Sigmoid colon (tissue), 7 donors: ENCODE measurements around the gene PRICKLE4. TPM values are rescaled to one million over a fixed set of nuclear protein-coding genes. Genes with fewer than 3 reads are reported as not detected.

Source experiments
- DNase-seq: peaks from one replicate; pipeline ENCODE4 v3.0.0-alpha.2; 2019
- H3K27ac ChIP-seq, 4 donors: fragments of 200-600 bp; sonication (generic); one replicate each; pipeline ENCODE4 v1.5.1; 2016 to 2019; ENCODE audit warnings: mild to moderate bottlenecking in 1 of 4
- H3K27me3 ChIP-seq, 3 donors: fragments of 200-600 bp; sonication (generic); one replicate each; pipeline ENCODE4 v1.5.1; 2019; ENCODE audit warnings: mild to moderate bottlenecking in 1 of 3
- H3K36me3 ChIP-seq, 4 donors: fragments of 200-600 bp; sonication (generic); one replicate each; pipeline ENCODE4 v1.5.1; 2016 to 2019
- H3K4me1 ChIP-seq, 4 donors: fragments of 200-600 bp; sonication (generic); one replicate each; pipeline ENCODE4 v1.5.1; 2017 to 2019
- H3K4me3 ChIP-seq, 4 donors: fragments of 200-600 bp; sonication (generic); one replicate each; pipeline ENCODE4 v1.5.1; 2017 to 2019; ENCODE audit warnings: mild to moderate bottlenecking in 2 of 4, moderate library complexity in 1 of 4
- H3K9me3 ChIP-seq, 4 donors: fragments of 200-600 bp in 3 of 4; sonication (generic) in 3 of 4; one replicate each; pipeline versions ENCODE4 v1.5.1 to v1.6.1; 2013 to 2019
- EP300 ChIP-seq, 4 donors: sonication (generic); formaldehyde crosslinking; IDR thresholded peaks; one replicate each; pipeline ENCODE4 v1.6.1; 2017; ENCODE audit warnings: antibody characterized with exemption in 4 of 4
- POLR2A ChIP-seq, 2 donors: fragments of 450-650 bp; IDR thresholded peaks; one replicate each; pipeline ENCODE4 v1.6.1; 2016; ENCODE audit warnings: antibody characterized with exemption in 2 of 2, mild to moderate bottlenecking in 2 of 2, moderate library complexity in 2 of 2
- POLR2AphosphoS5 ChIP-seq, 4 donors: sonication (generic); formaldehyde crosslinking; IDR thresholded peaks; one replicate each; pipeline ENCODE4 v1.6.1; 2017; ENCODE audit warnings: antibody characterized with exemption in 4 of 4
- WGBS, 2 donors: extraction: QIAGEN DNeasy Blood & Tissue Kit; methylation state at CpG; one replicate each; pipeline ENCODE4 v1.1.7; 2013; 5-methylcytosine and 5-hydroxymethylcytosine counted together
- intact Hi-C: fragments of 100-400 bp; cut with DNase I; formaldehyde crosslinking; loops from one replicate; pipeline ENCODE4 v1.15.1; 2023
- polyA plus RNA-seq, 3 donors: library from polyadenylated mRNA; stranded (reverse); fragments of 200-250 nt; gene quantifications; one replicate each; pipeline ENCODE4 v1.2.3, GENCODE V29; 2013
- total RNA-seq, 4 donors: library from RNA; depleted of rRNA; stranded (reverse); fragments of >200 nt; gene quantifications; one replicate each; pipeline ENCODE4 v1.1.0, GENCODE V29; 2016
- TF ChIP-seq, protein P1 (sequence below), 4 experiments: fragments of 450-650 bp in 3 of 4; fragments of 200-600 bp in 1 of 4; IDR thresholded peaks; one replicate each; pipeline ENCODE4 v1.5.1; 2016 to 2019; ENCODE audit warnings: antibody characterized with exemption in 4 of 4, mild to moderate bottlenecking in 3 of 4, moderate library complexity in 2 of 4
- donor health status: healthy with polysubstance abuse.
- donor health status: Bipolar disorder and iron deficiency.
- donor health status: healthy.

PRICKLE4 gene
- total and polyA plus RNA-seq, 7 donors: 1.5 to 13.8 (median 4.1) TPM; not detected in 2

DNA sequence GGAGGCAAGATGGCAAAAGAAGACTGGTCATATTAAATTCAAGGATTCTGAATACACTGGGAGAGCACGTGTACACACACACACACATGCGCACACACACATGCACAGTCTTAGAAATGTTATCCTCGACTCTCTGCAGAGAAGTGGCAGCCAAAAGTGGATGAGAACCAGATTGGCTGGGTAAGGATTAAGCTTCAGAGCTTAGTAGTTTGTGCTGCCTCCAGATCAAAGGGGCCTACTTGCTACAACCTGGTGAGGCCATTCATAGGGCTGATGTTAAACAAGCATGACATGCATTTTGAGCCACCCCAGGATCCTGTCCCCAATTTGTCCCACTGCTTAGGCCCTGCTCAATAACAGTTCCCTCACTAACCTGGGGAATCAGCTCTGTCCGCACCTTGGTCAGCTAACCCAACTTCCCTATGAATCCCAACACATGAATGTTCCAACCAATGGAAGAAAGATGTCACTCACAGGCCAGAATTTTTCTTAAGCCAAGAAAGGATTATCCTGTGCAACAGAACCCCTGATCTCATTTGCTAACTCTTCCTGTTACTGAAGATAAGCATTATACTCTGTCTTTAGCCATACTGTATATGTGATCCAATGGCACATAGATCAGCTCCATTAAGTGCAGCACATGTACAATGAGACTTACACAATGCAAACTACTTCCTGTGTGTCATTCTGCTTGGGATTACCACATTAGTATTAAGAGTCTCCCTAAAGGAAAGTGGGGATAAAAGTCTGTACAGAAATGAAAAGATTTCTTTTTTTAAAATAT is 37.9 kb downstream of the PRICKLE4 start:
- Histone ChIP-seq H3K4me1 (no peaks in the 10 kb centered on the region), H3K9me3 (no peaks in the 10 kb centered on the region), H3K27me3 (no peaks in the 10 kb centered on the region), H3K27ac (no peak overlapping the region), H3K4me3 (no peak overlapping the region), H3K36me3 (no peaks in the 10 kb centered on the region)
- no peak for DNase-seq
- TF ChIP-seq POLR2A (IDR thresholded peaks at IDR 0.05) (no peak), EP300 (IDR thresholded peaks at IDR 0.05) (no peak), POLR2AphosphoS5 (IDR thresholded peaks at IDR 0.05) (no peak)
- TF ChIP-seq, protein P1, sequence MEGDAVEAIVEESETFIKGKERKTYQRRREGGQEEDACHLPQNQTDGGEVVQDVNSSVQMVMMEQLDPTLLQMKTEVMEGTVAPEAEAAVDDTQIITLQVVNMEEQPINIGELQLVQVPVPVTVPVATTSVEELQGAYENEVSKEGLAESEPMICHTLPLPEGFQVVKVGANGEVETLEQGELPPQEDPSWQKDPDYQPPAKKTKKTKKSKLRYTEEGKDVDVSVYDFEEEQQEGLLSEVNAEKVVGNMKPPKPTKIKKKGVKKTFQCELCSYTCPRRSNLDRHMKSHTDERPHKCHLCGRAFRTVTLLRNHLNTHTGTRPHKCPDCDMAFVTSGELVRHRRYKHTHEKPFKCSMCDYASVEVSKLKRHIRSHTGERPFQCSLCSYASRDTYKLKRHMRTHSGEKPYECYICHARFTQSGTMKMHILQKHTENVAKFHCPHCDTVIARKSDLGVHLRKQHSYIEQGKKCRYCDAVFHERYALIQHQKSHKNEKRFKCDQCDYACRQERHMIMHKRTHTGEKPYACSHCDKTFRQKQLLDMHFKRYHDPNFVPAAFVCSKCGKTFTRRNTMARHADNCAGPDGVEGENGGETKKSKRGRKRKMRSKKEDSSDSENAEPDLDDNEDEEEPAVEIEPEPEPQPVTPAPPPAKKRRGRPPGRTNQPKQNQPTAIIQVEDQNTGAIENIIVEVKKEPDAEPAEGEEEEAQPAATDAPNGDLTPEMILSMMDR (IDR thresholded peaks at IDR 0.05): no peak
- 84 to 93% methylated on average over 4 of the region's 4 CpGs for WGBS, 2 donors
- intact Hi-C loops: no loop called here

- no peaks in the 10 kb centered on the region for H3K27me3 ChIP-seq
- DNase-seq: no peak
- peaks cover 0 to 5% (median 0%) of the 10 kb centered on the region in 4 donors for H3K4me1 ChIP-seq
- no peak overlapping the region for H3K4me3 ChIP-seq
- WGBS, 2 donors: 93 to 94% methylated on average over 4 of the region's 4 CpGs
- H3K27ac ChIP-seq: no peak overlapping the region
- H3K36me3 ChIP-seq: no peaks in the 10 kb centered on the region
- no peaks in the 10 kb centered on the region for H3K9me3 ChIP-seq
- TF ChIP-seq, protein P1 (IDR thresholded peaks at IDR 0.05): no peak
- no peak for TF ChIP-seq EP300 (IDR thresholded peaks at IDR 0.05)
- TF ChIP-seq POLR2AphosphoS5 (IDR thresholded peaks at IDR 0.05): no peak
- no peak for TF ChIP-seq POLR2A (IDR thresholded peaks at IDR 0.05)
- intact Hi-C loops: no loop called here
These were observed 40.7 kb downstream of the PRICKLE4 start for GRCh38 chr6:41821266-41821665.

- Histone ChIP-seq H3K36me3 (no peaks in the 10 kb centered on the region), H3K9me3 (no peaks in the 10 kb centered on the region), H3K4me3 (no peak overlapping the region), H3K4me1 (peaks cover 0 to 5% (median 0%) of the 10 kb centered on the region in 4 donors), H3K27ac (no peak overlapping the region), H3K27me3 (no peaks in the 10 kb centered on the region)
- no peak for DNase-seq
- intact Hi-C loops: no loop called here
- 95% methylated on average over 1 of the region's 1 CpG for WGBS, 2 donors
- TF ChIP-seq POLR2A (IDR thresholded peaks at IDR 0.05) (no peak), EP300 (IDR thresholded peaks at IDR 0.05) (no peak), POLR2AphosphoS5 (IDR thresholded peaks at IDR 0.05) (no peak)
- TF ChIP-seq, protein P1 (IDR thresholded peaks at IDR 0.05): no peak
These were observed 41.4 kb downstream of the PRICKLE4 start for GRCh38 chr6:41822021-41822420.

GRCh38 chr6:41823178-41823577 is 42.6 kb downstream of the PRICKLE4 start:
- intact Hi-C loops: no loop called here
- no peaks in the 10 kb centered on the region for H3K9me3 ChIP-seq
- no peak for TF ChIP-seq POLR2A (IDR thresholded peaks at IDR 0.05)
- TF ChIP-seq, protein P1 (IDR thresholded peaks at IDR 0.05): no peak
- no peak for TF ChIP-seq POLR2AphosphoS5 (IDR thresholded peaks at IDR 0.05)
- 98 to 100% methylated on average over 1 of the region's 1 CpG for WGBS, 2 donors
- no peaks in the 10 kb centered on the region for H3K27me3 ChIP-seq
- no peak overlapping the region for H3K27ac ChIP-seq
- no peak overlapping the region for H3K4me3 ChIP-seq
- no peaks in the 10 kb centered on the region for H3K36me3 ChIP-seq
- peaks cover 0 to 5% (median 0%) of the 10 kb centered on the region in 4 donors for H3K4me1 ChIP-seq
- DNase-seq: no peak
